Measurements from ENCODE around the gene SYT14. TPM values are rescaled to one million over a fixed set of nuclear protein-coding genes. Genes with fewer than 3 reads are reported as not detected.
"Not testable (repeated sequence)": the region's sequence is repeated elsewhere in the genome, so short reads cannot be mapped to it uniquely, and the experiment has no call there.

SYT14 gene
- total RNA-seq, 1 donor from 2014 or later = not detected

GRCh38 chr1:209927466-209927865 lies 10.6 kb upstream of the SYT14 start:
- ATAC-seq = no peak
- intact Hi-C loops (cut with DNase I) = no loop called here
- DNase-seq (ENCODE audit: missing footprints) = no peak

- DNase-seq (ENCODE audit: missing footprints) (no peak), ATAC-seq (no peak)
- intact Hi-C loops (cut with DNase I) = no loop called here
Measured at GRCh38 chr1:209929751-209930150, 8.3 kb upstream of the SYT14 start.

GRCh38 chr1:209931141-209931540 lies 6.9 kb upstream of the SYT14 start:
- ATAC-seq (no peak), DNase-seq (ENCODE audit: missing footprints) (no peak)

GRCh38 chr1:209936125-209936524 lies 1.9 kb upstream of the SYT14 start:
- no peak for DNase-seq (ENCODE audit: missing footprints)
- ATAC-seq = no peak
- intact Hi-C loops (cut with DNase I) = no loop called here

More at GRCh38 chr1:209931141-209931540, 6.9 kb upstream of the SYT14 start:
- intact Hi-C loops (cut with DNase I) = no loop called here

GRCh38 chr1:209945377-209945776 lies 7.4 kb downstream of the SYT14 start:
- intact Hi-C loops (cut with DNase I) = no loop called here
- no peak for DNase-seq (ENCODE audit: missing footprints)
- ATAC-seq = no peak

- intact Hi-C loops (cut with DNase I) = no loop called here
- ATAC-seq (no peak), DNase-seq (ENCODE audit: missing footprints) (no peak)
Measured at GRCh38 chr1:209948155-209948554, 10.1 kb downstream of the SYT14 start.

GRCh38 chr1:209956116-209956515 lies 18.1 kb downstream of the SYT14 start:
- DNase-seq (ENCODE audit: missing footprints) = no peak
- intact Hi-C loops (cut with DNase I) = no loop called here
- no peak for ATAC-seq

GRCh38 chr1:209959623-209960022 lies 21.6 kb downstream of the SYT14 start:
- ATAC-seq (no peak), DNase-seq (ENCODE audit: missing footprints) (no peak)
- intact Hi-C loops (cut with DNase I) = no loop called here

GRCh38 chr1:209960926-209961325 lies 22.9 kb downstream of the SYT14 start:
- intact Hi-C loops (cut with DNase I) = no loop called here
- ATAC-seq (no peak), DNase-seq (ENCODE audit: missing footprints) (no peak)

- no peak for DNase-seq (ENCODE audit: missing footprints)
- intact Hi-C loops (cut with DNase I) = no loop called here
- no peak for ATAC-seq
Measured at GRCh38 chr1:209962388-209962787, 24.4 kb downstream of the SYT14 start.

- no peak for DNase-seq (ENCODE audit: missing footprints)
- intact Hi-C loops (cut with DNase I) = no loop called here
- ATAC-seq = no peak
Measured at GRCh38 chr1:209962856-209963255, 24.8 kb downstream of the SYT14 start.

- ATAC-seq (no peak), DNase-seq (ENCODE audit: missing footprints) (no peak)
- intact Hi-C loops (cut with DNase I) = no loop called here
Measured at GRCh38 chr1:209965996-209966395, 28.0 kb downstream of the SYT14 start.

- intact Hi-C loops (cut with DNase I); ATAC-seq; DNase-seq (ENCODE audit: missing footprints): not testable (repeated sequence)
Measured at GRCh38 chr1:209978721-209979120, 40.7 kb downstream of the SYT14 start.

- intact Hi-C loops (cut with DNase I) = loop anchor here (10.0 kb wide), 1 partner anchor 419 kb away; no protein-coding TSS in a partner anchor
- DNase-seq (ENCODE audit: missing footprints) = no peak
- ATAC-seq = no peak
Measured at GRCh38 chr1:209983953-209984352, 45.9 kb downstream of the SYT14 start.

- intact Hi-C loops (cut with DNase I) = loop anchor here (10.0 kb wide), 1 partner anchor 420 kb away; no protein-coding TSS in a partner anchor
- ATAC-seq = no peak
- DNase-seq (ENCODE audit: missing footprints) = no peak
Measured at GRCh38 chr1:209985002-209985401, 47.0 kb downstream of the SYT14 start.

GRCh38 chr1:209988706-209989105 lies 50.7 kb downstream of the SYT14 start:
- no peak for DNase-seq (ENCODE audit: missing footprints)
- no peak for ATAC-seq
- intact Hi-C loops (cut with DNase I) = loop anchor here (2.0 to 10.0 kb wide), 2 partner anchors 128 to 424 kb away; no protein-coding TSS in a partner anchor

- intact Hi-C loops (cut with DNase I) = loop anchor here (2.0 to 10.0 kb wide), 2 partner anchors 129 to 425 kb away; no protein-coding TSS in a partner anchor
Measured at GRCh38 chr1:209989525-209989924, 51.5 kb downstream of the SYT14 start.

GRCh38 chr1:209993061-209993830 lies 55.2 kb downstream of the SYT14 start:
- ATAC-seq (no peak), DNase-seq (ENCODE audit: missing footprints) (no peak)
- intact Hi-C loops (cut with DNase I) = no loop called here

More at GRCh38 chr1:209989525-209989924, 51.5 kb downstream of the SYT14 start:
- ATAC-seq (no peak), DNase-seq (ENCODE audit: missing footprints) (no peak)

- DNase-seq (ENCODE audit: missing footprints) = no peak
- ATAC-seq = no peak
- intact Hi-C loops (cut with DNase I) = no loop called here
Measured at GRCh38 chr1:209996348-209996747, 58.3 kb downstream of the SYT14 start.

GRCh38 chr1:209999005-209999404 lies 61.0 kb downstream of the SYT14 start:
- no peak for ATAC-seq
- no peak for DNase-seq (ENCODE audit: missing footprints)
- intact Hi-C loops (cut with DNase I) = no loop called here

Measured in Right ventricle myocardium inferior (tissue), 1 donor.